BJ (cell line): ENCODE measurements around the gene UBE2E1. TPM values are rescaled to one million over a fixed set of nuclear protein-coding genes. Genes with fewer than 3 reads are reported as not detected.

Experiments used
- CTCF ChIA-PET: fragments of 350-600 bp; formaldehyde crosslinking; extraction: SDS; loops from one replicate; lab custom pipeline; 2021; ENCODE audit warnings: antibody characterized with exemption, inconsistent platforms; lab: Yijun Ruan, JAX
- POLR2A ChIA-PET: fragments of 300-600 bp; sonication (Branson Sonifier 250); formaldehyde crosslinking; extraction: SDS; loops from one replicate; lab custom pipeline; 2021; ENCODE audit warnings: antibody characterized with exemption; lab: Charles Lee
- DNase-seq: peaks from one replicate; pipeline ENCODE4 v3.0.0-alpha.2; 2011; ENCODE audit warnings: low read depth
- H3K27me3 ChIP-seq: 2 replicates; pipeline ENCODE4 v1.6.0; 2011; ENCODE audit warnings: low read length; ENCODE audit not compliant: control insufficient read depth, insufficient read depth
- H3K36me3 ChIP-seq: 2 replicates; pipeline ENCODE4 v1.5.1; 2011; ENCODE audit warnings: low read length; ENCODE audit not compliant: control insufficient read depth, insufficient read depth
- H3K4me3 ChIP-seq: 2 replicates; pipeline ENCODE4 v1.5.1; 2011; ENCODE audit warnings: low read depth, mild to moderate bottlenecking, control low read depth, low read length
- CTCF ChIP-seq: IDR thresholded peaks from 2 replicates; pipeline ENCODE4 v1.5.1; 2011; ENCODE audit warnings: low read depth, mild to moderate bottlenecking, control low read depth, inconsistent platforms, low read length, moderate library complexity; ENCODE audit not compliant: insufficient read depth
- polyA plus RNA-seq: library from polyadenylated mRNA; depleted of rRNA; stranded (reverse); fragments of >200 nt; gene quantifications from 2 replicates; pipeline ENCODE4 v1.2.3, GENCODE V29; 2011

The UBE2E1 gene
- polyA plus RNA-seq, 1 experiment: 70.0 TPM

GRCh38 chr3:23767546-23767945 lies 38.2 kb upstream of the UBE2E1 start:
- CTCF ChIA-PET: interaction anchor here (0.6 kb wide), 1 partner anchor 683 kb away, joined by 3 read pairs; no protein-coding TSS in a partner anchor
- POLR2A ChIA-PET: interaction anchor here (0.7 kb wide), 1 partner anchor 17 kb away, joined by 3 read pairs; no protein-coding TSS in a partner anchor
- no peak for TF ChIP-seq CTCF
- no peak for DNase-seq
- no peak overlapping the region for H3K4me3 ChIP-seq
- no peaks in the 10 kb centered on the region for H3K36me3 ChIP-seq
- H3K27me3 ChIP-seq: no peaks in the 10 kb centered on the region

GRCh38 chr3:23775254-23775909 lies 30.4 kb upstream of the UBE2E1 start:
- ChIA-PET POLR2A (no interaction called here), CTCF (no interaction called here)
- Histone ChIP-seq H3K27me3 (no peaks in the 10 kb centered on the region), H3K36me3 (no peaks in the 10 kb centered on the region), H3K4me3 (no peak overlapping the region)
- DNase-seq: no peak
- no peak for TF ChIP-seq CTCF

- Histone ChIP-seq H3K4me3 (no peak overlapping the region), H3K36me3 (no peaks in the 10 kb centered on the region), H3K27me3 (no peaks in the 10 kb centered on the region)
- POLR2A ChIA-PET: no interaction called here
- DNase-seq: peak; percentile 54
- CTCF ChIA-PET: no interaction called here
- TF ChIP-seq CTCF: no peak
Observed at GRCh38 chr3:23776352-23776891, 29.3 kb upstream of the UBE2E1 start.

- Histone ChIP-seq H3K27me3 (peaks cover 1% of the 10 kb centered on the region; the same call in 1 of the 2 replicates), H3K4me3 (no peak overlapping the region), H3K36me3 (no peaks in the 10 kb centered on the region)
- DNase-seq: no peak
- ChIA-PET CTCF (no interaction called here), POLR2A (no interaction called here)
- no peak for TF ChIP-seq CTCF
Observed at GRCh38 chr3:23778446-23778845, 27.3 kb upstream of the UBE2E1 start.

- TF ChIP-seq CTCF: no peak
- peaks cover 1% of the 10 kb centered on the region; the same call in 1 of the 2 replicates for H3K27me3 ChIP-seq
- CTCF ChIA-PET: no interaction called here
- DNase-seq: no peak
- no peak overlapping the region for H3K4me3 ChIP-seq
- POLR2A ChIA-PET: no interaction called here
- H3K36me3 ChIP-seq: no peaks in the 10 kb centered on the region
Observed at GRCh38 chr3:23779841-23780240, 25.9 kb upstream of the UBE2E1 start.
